Chondrocyte (in vitro differentiated cells): ENCODE measurements around the gene LIMA1. TPM values are rescaled to one million over a fixed set of nuclear protein-coding genes. Genes with fewer than 3 reads are reported as not detected.

ENCODE experiments used
- DNase-seq: peaks from one replicate; pipeline ENCODE4 v3.0.0; 2021; ENCODE audit warnings: mixed read lengths, low spot score
- H3K27ac Mint-ChIP-seq: one replicate; pipeline ENCODE4 v1.8.0; 2021; ENCODE audit warnings: mild to moderate bottlenecking, moderate library complexity, mixed read lengths; ENCODE audit not compliant: unreplicated experiment
- H3K27me3 Mint-ChIP-seq: 2 replicates; pipeline ENCODE4 v1.8.0; 2021; ENCODE audit warnings: low read depth, mixed read lengths
- H3K36me3 Mint-ChIP-seq: 2 replicates; pipeline ENCODE4 v1.8.0; 2021; ENCODE audit warnings: low read depth, mixed read lengths
- H3K4me1 Mint-ChIP-seq: 2 replicates; pipeline ENCODE4 v1.8.0; 2021; ENCODE audit warnings: low read depth, mild to moderate bottlenecking, mixed read lengths
- H3K4me3 Mint-ChIP-seq: one replicate; pipeline ENCODE4 v1.8.0; 2021; ENCODE audit warnings: mild to moderate bottlenecking, moderate library complexity, mixed read lengths; ENCODE audit not compliant: unreplicated experiment
- H3K9me3 Mint-ChIP-seq: 2 replicates; pipeline ENCODE4 v1.8.0; 2021; ENCODE audit warnings: low read depth, mixed read lengths
- total RNA-seq: library from RNA; stranded (reverse); gene quantifications from 3 replicates; pipeline ENCODE4 v1.2.1, GENCODE V29; 2021
- TF ChIP-seq, protein P1 (sequence below): fragments of 200-600 bp; sonication (generic); IDR thresholded peaks from 2 replicates; pipeline ENCODE4 v1.5.0; 2021; ENCODE audit warnings: antibody characterized with exemption, mild to moderate bottlenecking, moderate library complexity

Gene LIMA1
- total RNA-seq, 1 donor from 2014 or later: 120 TPM

GRCh38 chr12:50240096-50240791, 43.1 kb downstream of the LIMA1 start:
- Mint-ChIP-seq H3K27me3 (no peaks in the 10 kb centered on the region), H3K27ac (peak overlapping the region; percentile 73), H3K36me3 (peaks cover 3% of the 10 kb centered on the region), H3K4me1 (peaks cover 46% of the 10 kb centered on the region), H3K4me3 (no peak overlapping the region), H3K9me3 (no peaks in the 10 kb centered on the region)
- TF ChIP-seq, protein P1, sequence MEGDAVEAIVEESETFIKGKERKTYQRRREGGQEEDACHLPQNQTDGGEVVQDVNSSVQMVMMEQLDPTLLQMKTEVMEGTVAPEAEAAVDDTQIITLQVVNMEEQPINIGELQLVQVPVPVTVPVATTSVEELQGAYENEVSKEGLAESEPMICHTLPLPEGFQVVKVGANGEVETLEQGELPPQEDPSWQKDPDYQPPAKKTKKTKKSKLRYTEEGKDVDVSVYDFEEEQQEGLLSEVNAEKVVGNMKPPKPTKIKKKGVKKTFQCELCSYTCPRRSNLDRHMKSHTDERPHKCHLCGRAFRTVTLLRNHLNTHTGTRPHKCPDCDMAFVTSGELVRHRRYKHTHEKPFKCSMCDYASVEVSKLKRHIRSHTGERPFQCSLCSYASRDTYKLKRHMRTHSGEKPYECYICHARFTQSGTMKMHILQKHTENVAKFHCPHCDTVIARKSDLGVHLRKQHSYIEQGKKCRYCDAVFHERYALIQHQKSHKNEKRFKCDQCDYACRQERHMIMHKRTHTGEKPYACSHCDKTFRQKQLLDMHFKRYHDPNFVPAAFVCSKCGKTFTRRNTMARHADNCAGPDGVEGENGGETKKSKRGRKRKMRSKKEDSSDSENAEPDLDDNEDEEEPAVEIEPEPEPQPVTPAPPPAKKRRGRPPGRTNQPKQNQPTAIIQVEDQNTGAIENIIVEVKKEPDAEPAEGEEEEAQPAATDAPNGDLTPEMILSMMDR: no peak
- DNase-seq: no peak

- no peak overlapping the region for H3K4me3 Mint-ChIP-seq
These were observed 43.9 kb downstream of the LIMA1 start for GRCh38 chr12:50239355-50239891.

GRCh38 chr12:50234347-50234746, 49.0 kb downstream of the LIMA1 start:
- DNase-seq: no peak
- no peaks in the 10 kb centered on the region for H3K27me3 Mint-ChIP-seq
- H3K27ac Mint-ChIP-seq: no peak overlapping the region
- peaks cover 3% of the 10 kb centered on the region for H3K36me3 Mint-ChIP-seq
- TF ChIP-seq, protein P1: no peak
- H3K9me3 Mint-ChIP-seq: no peaks in the 10 kb centered on the region
- no peak overlapping the region for H3K4me3 Mint-ChIP-seq
- H3K4me1 Mint-ChIP-seq: no peaks in the 10 kb centered on the region

More at GRCh38 chr12:50239355-50239891, 43.9 kb downstream of the LIMA1 start:
- TF ChIP-seq, protein P1: no peak
- H3K9me3 Mint-ChIP-seq: no peaks in the 10 kb centered on the region
- H3K36me3 Mint-ChIP-seq: no peaks in the 10 kb centered on the region
- no peak overlapping the region for H3K27ac Mint-ChIP-seq
- DNase-seq: no peak
- no peaks in the 10 kb centered on the region for H3K27me3 Mint-ChIP-seq
- peaks cover 41% of the 10 kb centered on the region for H3K4me1 Mint-ChIP-seq

DNA sequence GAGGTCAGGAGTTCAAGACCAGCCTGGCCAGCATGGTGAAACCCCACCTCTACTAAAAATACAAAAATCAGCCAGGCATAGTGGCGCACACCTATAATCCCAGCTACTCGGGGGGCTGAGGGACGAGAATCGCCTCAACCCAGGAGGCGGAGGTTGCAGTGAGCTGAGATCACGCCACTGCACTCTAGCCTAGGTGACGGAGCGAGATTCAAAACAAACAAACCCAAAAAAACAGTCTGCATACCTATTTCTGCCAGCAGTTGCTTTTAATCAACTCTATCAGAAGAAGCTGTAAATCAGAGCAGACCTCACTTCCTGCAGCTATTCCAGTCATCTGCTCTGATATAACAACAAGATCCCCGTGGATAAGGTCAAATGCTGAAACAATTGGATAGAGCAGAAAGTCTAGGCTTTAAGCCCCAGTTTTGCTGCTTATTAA, 50.5 kb downstream of the LIMA1 start:
- H3K36me3 Mint-ChIP-seq: peaks cover 5% of the 10 kb centered on the region
- TF ChIP-seq, protein P1: no peak
- no peak for DNase-seq
- no peak overlapping the region for H3K4me3 Mint-ChIP-seq
- H3K27me3 Mint-ChIP-seq: no peaks in the 10 kb centered on the region
- H3K9me3 Mint-ChIP-seq: no peaks in the 10 kb centered on the region
- no peak overlapping the region for H3K27ac Mint-ChIP-seq
- H3K4me1 Mint-ChIP-seq: no peaks in the 10 kb centered on the region

GRCh38 chr12:50232206-50232605, 51.1 kb downstream of the LIMA1 start:
- Mint-ChIP-seq H3K27ac (no peak overlapping the region), H3K27me3 (no peaks in the 10 kb centered on the region), H3K36me3 (peaks cover 5% of the 10 kb centered on the region), H3K4me1 (no peaks in the 10 kb centered on the region), H3K4me3 (no peak overlapping the region), H3K9me3 (no peaks in the 10 kb centered on the region)
- peak; percentile 22 for DNase-seq
- TF ChIP-seq, protein P1: no peak
